NOMO-1 treated with DMSO at 0.1 percent for 48 hours (cell line): ENCODE results near the gene GRIA3.
A peak's percentile ranks its signal among the peaks of the same experiment; 100 is the strongest.

Source experiments
- DNase-seq: peaks from one replicate; lab custom pipeline; 2025; ENCODE audit not compliant: unreplicated experiment; lab: John Stamatoyannopoulos, UW

GRIA3 gene

GRCh38 chrX:123193101-123193500 is 9.0 kb downstream of the GRIA3 start:
- peak; percentile 22 for DNase-seq

DNA sequence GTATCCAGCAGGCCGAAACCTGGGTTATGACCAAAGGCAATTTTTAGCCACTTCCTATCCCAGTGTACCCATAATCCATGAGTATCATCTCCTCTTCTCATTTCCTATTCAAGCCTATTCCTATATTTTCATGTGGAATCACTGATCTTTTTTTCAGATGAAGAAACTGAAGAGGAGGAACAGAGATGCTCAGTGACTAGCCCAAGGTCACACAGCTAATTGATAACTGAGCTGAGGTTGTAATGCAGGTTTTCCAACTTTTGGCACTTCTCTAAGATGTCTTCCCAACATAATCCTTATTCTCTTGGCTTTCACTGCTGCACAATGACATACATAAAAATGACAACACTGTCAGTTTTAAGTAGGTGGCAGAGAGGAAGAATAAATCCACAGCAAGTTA is 15.3 kb downstream of the GRIA3 start:
- DNase-seq, result no peak

GRCh38 chrX:123201720-123202119 is 17.6 kb downstream of the GRIA3 start:
- no peak for DNase-seq

- no peak for DNase-seq
Measured at GRCh38 chrX:123202523-123202922, 18.4 kb downstream of the GRIA3 start.

- no peak for DNase-seq
Measured at GRCh38 chrX:123203772-123204171, 19.7 kb downstream of the GRIA3 start.

DNA sequence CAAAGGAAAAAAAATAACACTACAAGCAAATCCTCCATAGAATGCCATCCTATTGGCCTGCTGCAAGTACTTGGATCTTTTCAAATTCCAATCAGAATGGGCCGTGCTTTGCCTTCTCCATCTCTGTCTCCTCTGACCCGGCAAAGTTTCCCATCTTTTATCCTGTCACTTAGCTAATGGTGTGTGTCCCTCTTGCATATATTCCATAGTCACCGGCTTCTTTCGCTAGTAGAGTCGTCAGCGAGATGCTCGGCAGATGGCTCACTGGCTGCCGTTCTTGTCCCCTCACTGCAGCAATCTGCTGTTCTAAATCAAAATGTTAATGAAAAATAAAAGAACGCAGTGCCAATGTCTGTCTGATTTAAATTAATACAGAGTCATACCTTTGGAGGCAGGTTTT is 22.1 kb downstream of the GRIA3 start:
- no peak for DNase-seq

DNA sequence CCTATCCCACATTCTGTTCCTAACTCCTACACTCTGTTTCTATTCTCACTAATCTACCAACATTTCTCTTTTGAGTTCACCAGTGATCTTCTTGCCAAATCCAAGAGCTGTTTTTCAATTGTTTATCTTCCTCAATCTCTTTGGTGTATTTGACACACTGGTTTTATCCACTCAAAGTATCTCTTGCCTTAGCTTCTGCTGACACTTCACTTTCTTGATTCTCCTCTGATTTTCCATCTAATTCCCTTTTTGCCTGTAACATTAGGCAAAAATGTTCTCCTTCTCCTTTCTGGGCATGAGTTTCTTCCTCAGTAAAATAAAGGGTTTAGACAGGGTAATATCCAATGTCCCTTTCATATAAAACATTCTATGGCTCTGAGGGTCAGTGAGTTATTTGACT is 26.2 kb downstream of the GRIA3 start:
- no peak for DNase-seq

DNA sequence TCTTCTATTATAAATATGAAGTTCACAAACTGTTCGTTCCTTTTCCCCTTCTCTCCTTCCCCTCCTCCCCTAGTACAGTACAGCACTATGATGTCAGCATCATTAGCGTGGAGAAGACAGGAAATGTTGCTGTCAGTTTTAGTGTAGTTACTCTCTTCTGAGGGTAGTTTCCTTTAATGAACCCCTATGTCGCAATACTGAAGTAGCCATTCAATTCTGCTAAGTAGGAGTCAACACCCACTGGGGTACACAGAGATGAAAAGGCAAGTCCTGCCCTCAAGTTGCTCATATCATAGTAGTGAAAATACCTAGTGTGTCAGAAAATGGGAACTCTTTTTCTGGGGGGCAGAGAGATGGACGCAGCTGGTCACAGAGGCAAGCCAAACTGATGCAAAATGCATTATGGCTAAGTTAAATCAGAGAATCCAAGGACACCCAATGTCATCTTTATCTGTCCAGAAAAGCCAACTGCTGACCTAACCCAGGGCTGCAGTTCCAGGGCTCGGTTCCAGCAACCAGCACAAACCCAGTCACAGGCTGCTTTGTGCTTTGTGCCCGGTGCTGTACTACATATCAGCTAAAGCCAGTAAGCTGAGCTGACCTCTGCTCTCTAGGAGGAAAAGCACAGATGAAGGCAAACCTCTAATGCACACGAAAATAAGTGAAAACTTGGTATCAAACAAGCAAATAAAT is 31.5 kb downstream of the GRIA3 start:
- DNase-seq, result peak; percentile 65

- DNase-seq, result no peak
Measured at GRCh38 chrX:123217077-123217476, 33.0 kb downstream of the GRIA3 start.

DNA sequence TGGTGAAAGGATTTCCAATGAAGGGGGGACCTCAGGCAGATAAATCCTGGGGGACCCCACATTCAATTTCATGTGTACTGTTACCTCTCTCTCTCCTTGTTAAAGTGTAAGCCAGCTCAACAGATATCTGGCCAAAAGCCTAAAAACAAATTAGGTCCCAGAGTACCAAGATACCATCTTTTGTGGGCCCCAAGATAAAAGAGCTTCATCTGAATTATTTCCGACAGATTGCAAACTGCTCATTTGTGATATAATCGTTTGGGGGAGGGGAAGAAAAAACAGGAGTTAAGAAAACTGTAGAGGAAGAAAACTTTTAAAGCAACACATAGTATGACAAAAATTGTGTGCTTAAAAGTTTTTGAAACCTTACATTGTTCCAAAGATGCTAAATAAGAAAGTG is 33.6 kb downstream of the GRIA3 start:
- DNase-seq, result no peak

- DNase-seq, result no peak
Measured at GRCh38 chrX:123219916-123220315, 35.8 kb downstream of the GRIA3 start.

DNA sequence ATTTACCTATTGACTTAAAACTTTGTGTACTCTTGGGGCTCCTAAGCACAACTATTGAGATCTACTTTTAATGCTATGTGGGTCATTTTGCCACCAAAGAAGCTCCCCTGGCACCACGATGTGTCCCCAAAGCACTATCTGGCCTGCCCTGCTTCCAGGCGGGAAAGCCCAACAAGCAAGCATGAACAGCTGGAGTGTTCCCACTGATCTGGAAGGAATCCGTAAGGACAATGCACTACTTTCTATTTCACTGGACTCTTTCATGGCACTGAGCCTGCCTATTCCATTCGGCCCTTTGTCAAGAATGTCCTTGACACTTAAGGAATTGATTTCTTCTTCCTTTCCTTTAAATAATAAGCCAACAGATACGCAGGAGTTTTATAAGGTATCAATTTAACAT is 38.8 kb downstream of the GRIA3 start:
- DNase-seq, result no peak

DNA sequence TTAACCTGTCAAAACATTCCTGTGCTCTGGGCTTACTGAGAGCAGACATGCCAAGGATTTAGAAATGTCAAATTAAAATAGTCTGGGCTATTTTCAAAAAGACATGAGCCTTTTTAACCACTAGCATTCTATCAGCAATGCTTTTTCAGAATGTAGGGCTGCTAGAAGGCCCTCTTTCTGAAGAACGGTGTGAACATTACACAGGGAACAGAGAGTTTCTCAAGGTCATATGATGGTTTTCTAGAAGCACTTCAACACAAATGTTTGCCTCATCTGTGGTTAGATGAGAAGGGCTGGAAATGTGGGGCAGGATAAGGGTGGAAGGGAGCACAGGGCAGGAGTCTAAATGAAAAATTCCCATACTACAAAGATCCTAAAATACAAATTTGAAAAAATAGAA is 39.3 kb downstream of the GRIA3 start:
- no peak for DNase-seq

DNA sequence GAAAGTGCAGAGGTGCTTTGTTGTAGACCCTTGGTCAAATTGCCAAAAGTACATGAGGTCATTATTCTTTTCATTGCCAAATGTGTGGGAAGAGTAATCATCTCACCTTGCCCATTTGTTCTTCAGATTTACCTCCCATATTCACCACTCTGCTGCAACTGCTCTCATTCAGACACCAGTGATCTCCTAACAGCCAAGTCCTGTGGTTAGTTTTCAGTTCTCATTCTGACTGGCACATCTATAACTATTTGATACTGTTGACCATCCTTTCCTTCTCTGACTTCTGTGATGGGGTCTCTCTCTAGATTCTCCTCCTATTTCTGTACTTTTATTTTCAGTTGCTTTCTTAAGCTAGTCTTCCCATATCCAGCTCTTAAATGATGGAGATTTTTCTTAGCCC is 39.8 kb downstream of the GRIA3 start:
- DNase-seq, result no peak

DNA sequence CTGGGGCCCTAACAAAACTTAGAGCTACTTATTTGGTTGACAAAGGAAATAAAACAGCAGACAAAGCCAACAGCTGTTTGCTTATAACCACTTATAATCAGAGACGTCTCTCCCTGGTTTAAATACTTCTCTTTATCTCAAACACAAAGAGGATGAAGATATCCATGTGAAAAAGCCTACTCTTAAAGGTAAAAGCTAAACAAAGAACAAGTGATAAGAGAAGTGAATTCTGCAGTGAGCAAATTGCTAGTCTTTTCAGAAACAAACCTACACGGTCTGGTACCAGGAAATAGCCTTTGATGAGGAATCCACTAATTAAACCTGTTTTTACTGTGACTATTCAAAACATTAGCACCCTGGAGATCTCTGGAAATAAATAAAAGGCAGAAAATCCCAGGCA is 46.7 kb downstream of the GRIA3 start:
- DNase-seq, result no peak

GRCh38 chrX:123236859-123237258 is 52.8 kb downstream of the GRIA3 start:
- no peak for DNase-seq

DNA sequence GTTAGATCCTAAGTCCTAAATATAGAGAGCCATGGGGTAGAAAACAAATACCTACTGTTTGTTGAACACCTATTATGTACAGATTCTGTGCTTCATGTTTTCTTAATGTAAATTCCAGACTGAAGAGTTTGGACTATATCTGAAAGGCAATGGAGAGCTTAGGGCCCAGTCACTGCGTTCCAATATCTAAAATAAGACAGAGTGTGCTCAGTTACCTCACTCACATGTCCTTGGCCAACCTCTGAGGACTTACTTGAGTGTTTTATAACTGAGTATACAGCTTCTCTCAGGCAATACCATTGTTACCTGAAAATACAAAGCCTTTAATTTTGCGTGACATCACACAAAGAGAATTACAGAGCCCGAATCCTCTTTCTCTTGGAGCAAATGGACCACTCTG is 53.2 kb downstream of the GRIA3 start:
- no peak for DNase-seq

GRCh38 chrX:123254457-123254856 is 70.4 kb downstream of the GRIA3 start:
- no peak for DNase-seq

- peak; percentile 33 for DNase-seq
Measured at GRCh38 chrX:123256378-123256777, 72.3 kb downstream of the GRIA3 start.

DNA sequence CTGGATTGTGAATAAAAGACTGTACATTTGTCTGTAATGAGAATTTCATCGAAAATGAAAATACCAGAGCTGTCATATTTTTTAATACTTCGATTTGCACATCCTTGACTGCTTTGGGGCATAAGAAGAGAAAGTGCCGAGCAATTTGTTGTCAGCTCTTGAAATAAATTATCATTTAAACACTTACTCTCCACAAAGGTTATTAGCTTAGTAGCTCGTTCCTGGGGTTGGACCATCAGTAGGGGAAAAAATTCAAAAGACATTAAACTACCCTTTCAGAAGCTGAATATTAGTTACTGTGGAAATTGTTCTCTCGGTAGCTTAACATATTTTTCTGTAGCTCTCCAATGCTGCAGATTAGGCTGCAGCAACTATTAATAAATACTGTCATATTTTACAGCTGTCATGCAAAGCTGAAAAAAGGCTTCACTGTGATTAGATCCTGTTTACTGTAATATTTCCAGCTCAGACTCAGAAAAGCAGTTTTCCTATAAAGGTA is 76.9 kb downstream of the GRIA3 start:
- DNase-seq, result no peak

GRCh38 chrX:123263270-123263669 is 79.2 kb downstream of the GRIA3 start:
- no peak for DNase-seq

DNA sequence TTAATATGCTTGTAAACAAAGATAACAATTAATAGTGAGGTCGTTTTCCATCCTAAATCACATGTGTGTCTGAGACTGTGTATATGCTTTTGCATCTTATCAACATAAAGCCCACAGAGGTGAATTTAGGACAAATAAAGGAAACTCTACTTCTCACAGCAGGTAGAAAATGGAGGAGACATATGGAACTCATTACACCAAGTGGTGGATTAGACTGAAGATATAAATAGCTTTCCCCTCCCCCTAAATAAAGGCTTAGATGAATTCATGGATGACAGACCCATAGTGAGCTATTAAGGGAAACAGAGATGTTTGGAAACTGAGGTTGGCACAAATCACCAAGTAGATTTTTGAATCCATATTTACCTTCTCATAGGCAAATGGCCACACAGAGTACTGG is 79.7 kb downstream of the GRIA3 start:
- DNase-seq, result no peak

- DNase-seq, result no peak
Measured at GRCh38 chrX:123267220-123267619, 83.1 kb downstream of the GRIA3 start.
